SK-MEL-5 (cell line): ENCODE results near the gene MAPK4. TPM values are rescaled to one million over a fixed set of nuclear protein-coding genes. Genes with fewer than 3 reads are reported as not detected.
A peak's percentile ranks its signal among the peaks of the same experiment; 100 is the strongest.
"Not testable (repeated sequence)": the region's sequence is repeated elsewhere in the genome, so short reads cannot be mapped to it uniquely, and the experiment has no call there.

Source experiments
- DNase-seq: peaks from one replicate; pipeline ENCODE4 v3.0.0-alpha.2; 2016; ENCODE audit warnings: low read depth, low spot score
- in situ Hi-C: cut with HindIII; loops from 2 replicates; pipeline ENCODE4 v1.10.0; 2016; ENCODE audit warnings: low sequenced_read_pairs, high pct_unique_total_duplicates, low pct_unique_long_range_greater_than_20kb
- total RNA-seq: library from RNA; depleted of rRNA; stranded (reverse); fragments of >200 nt; shearing (Covaris generic); gene quantifications from 2 replicates; pipeline ENCODE4 v1.2.3, GENCODE V29; 2014

MAPK4 gene
- total RNA-seq, 1 experiment from 2014 or later: 62.4 TPM

- in situ Hi-C loops: no loop called here
- no peak for DNase-seq
These were observed 3.5 kb downstream of the MAPK4 start for GRCh38 chr18:50563376-50563775.

- no peak for DNase-seq
- in situ Hi-C loops: no loop called here
These were observed 10.0 kb downstream of the MAPK4 start for GRCh38 chr18:50569930-50570329.

GRCh38 chr18:50571606-50572005, 11.7 kb downstream of the MAPK4 start:
- DNase-seq: no peak
- in situ Hi-C loops: no loop called here

DNA sequence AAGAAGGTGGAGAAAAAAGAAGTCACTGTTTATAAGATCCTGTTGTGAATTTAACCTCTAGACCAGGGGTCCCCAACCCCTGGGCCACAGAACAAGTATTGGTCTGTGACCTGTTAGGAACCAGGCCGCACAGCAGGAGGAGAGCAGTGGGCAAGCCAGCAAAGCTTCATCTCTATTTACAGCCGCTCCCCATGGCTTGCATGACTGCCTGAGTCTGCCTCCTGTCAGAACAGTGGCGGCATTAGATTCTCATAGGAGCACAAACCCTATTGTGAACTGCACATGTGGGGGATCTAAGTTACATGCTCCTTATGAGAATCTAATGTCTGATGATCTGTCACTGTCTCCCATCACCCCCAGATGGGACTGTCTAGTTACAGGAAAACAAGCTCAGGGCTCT, 13.3 kb downstream of the MAPK4 start:
- in situ Hi-C loops, DNase-seq: not testable (repeated sequence)

DNA sequence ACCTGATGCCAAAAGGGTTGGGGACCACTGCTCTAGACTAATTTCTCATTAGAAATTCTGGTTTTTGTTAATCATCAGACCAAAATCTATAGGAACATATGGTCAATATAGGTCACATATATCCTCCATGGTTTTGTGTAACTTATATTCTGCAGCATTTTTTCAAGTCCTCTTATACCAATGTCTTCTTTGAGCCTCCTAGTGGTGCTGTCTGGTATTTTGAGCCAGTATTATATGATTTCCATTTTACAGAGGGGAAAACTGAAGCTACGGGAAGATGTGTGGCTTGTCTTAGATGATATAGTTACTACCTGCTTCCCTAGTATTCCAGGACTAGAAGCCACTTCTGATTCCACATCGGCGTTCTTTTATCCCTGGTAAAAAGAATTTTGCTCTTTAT, 13.8 kb downstream of the MAPK4 start:
- in situ Hi-C loops: no loop called here
- DNase-seq: peak; percentile 54

DNA sequence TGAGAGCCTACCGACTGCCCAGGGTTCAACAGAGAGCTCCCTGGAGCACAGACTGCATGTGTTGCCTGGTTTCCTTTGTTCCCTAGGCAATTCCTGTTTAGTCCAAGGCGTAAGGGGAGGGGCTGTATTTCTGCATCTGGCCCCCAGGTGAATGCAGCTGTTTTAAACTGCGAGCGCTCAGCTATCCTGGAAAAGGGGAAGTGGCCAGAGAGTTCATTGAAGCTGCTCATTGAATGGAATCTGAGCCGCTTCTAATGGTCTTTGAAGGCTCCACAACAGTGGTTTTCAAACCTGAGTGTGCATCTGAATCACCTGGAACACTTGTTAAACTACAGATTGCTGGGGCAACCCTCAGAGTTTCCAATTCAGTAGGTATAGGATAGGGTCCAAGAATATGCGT, 18.1 kb downstream of the MAPK4 start:
- DNase-seq: no peak
- in situ Hi-C loops: no loop called here

DNA sequence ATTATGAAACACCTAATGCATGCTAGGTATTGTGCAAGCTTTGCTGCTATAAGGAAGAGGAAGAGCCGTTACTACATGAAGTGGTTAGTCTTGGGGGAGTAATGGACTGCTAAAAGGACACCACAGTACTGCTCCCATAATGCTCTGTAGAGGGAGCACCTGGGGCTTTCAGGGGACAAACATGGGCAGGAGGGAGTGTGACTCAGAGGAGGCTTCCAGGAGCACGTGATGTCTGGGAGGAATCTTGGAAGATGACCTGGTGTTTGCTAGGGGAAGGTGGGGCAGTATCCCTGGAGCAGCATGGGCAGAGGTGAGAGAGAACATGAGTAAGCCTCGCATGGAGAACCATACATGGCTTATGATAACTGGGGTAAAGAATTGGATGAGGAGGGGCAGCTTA, 18.8 kb downstream of the MAPK4 start:
- in situ Hi-C loops: no loop called here
- DNase-seq: no peak

DNA sequence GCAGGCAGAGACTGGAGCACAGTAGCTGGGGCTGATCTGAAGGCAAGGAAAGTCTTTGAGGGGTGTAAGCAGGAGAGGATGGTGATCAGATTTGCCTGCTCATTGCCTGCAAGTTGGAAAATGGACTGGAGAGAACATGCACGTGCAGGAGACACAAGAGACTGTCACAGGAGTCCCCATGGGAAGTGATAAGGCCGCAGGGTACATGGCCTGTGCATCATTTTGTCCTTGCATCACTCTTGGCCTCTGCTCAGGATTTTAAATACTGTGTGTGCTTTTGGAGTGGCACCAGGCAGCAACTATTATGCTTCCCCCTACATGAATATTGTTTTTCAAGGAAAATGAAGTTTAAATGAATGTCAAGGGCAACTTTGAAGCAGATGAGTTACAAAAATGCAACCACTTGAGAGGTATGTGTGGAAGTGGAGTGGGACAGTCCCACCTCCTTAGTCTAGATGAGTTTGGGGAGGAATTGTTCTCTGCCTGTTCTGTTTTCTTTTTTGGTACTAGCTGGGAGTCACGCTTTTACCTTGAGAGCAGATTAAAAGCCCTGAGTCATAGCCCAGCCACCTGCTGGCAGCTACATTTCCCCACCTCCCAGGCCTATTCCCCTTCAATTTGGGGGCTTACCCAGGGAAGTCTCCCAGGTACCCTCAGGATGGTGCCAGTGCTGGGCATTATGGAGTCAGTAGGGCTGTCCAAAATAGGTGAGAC, 19.3 kb downstream of the MAPK4 start:
- in situ Hi-C loops: no loop called here
- DNase-seq: no peak

- in situ Hi-C loops: no loop called here
These were observed 21.6 kb downstream of the MAPK4 start for GRCh38 chr18:50581517-50581916.

DNA sequence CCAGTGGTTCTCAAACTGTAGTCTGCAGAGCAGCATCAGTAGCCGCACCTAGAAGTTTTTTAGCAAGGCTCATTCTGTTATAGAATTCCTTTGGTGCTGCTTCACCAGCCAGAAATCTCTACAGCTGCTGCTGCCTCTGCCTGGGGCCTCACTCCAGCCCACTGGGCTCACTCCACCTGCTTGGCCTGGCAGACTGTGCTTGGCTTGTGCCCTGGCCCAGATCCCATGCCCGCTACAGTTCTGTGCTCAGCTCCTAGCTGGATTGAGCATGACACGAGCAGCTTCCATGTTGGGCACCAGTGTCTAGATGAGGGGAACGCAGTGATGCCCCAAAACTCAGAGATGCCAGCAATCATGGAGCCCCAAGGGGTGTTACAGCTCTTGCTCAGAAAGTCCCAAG, 22.6 kb downstream of the MAPK4 start:
- no peak for DNase-seq
- in situ Hi-C loops: no loop called here

More at GRCh38 chr18:50581517-50581916, 21.6 kb downstream of the MAPK4 start:
- no peak for DNase-seq

DNA sequence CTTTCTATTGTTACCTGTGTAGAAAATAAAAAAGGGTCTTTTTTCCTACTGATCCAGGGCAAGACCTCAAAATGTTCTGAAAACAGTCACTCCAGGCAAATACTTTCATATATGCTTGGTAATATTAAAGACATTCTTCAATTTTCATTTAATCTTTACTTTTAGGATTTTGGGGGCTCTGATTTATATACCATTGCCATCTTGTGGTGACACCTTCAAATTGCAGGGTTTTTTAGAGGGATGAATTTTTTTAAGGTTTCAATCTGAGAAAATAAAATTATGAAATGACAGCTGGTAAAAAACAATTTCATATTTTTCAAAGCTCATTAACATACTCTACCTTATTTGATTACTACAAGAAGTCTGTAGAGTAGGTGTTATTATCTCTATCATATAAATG, 26.8 kb downstream of the MAPK4 start:
- in situ Hi-C loops: no loop called here
- DNase-seq: peak; percentile 17

GRCh38 chr18:50590593-50590992, 30.7 kb downstream of the MAPK4 start:
- in situ Hi-C loops: no loop called here
- no peak for DNase-seq

- in situ Hi-C loops: no loop called here
- no peak for DNase-seq
These were observed 34.1 kb downstream of the MAPK4 start for GRCh38 chr18:50594012-50594411.

DNA sequence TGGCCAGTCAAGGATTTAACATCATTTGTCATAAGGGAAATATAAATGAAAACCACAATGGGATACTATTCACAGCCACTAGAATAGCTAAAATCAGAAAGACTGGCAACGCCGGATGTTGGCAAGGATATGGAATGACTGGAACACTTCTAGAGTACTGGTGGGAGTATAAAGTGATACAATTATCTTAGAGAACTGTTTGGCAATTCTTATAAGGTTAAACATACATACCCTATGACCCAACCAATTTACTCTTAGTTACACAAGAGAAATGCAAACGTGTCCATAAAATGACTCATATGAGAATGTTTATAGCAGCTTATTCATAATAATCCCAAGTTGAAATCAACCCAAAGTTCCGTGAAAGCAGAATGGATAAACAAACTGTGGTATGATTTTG, 35.1 kb downstream of the MAPK4 start:
- DNase-seq: no peak
- in situ Hi-C loops: no loop called here

GRCh38 chr18:50602466-50602865, 42.6 kb downstream of the MAPK4 start:
- no peak for DNase-seq

DNA sequence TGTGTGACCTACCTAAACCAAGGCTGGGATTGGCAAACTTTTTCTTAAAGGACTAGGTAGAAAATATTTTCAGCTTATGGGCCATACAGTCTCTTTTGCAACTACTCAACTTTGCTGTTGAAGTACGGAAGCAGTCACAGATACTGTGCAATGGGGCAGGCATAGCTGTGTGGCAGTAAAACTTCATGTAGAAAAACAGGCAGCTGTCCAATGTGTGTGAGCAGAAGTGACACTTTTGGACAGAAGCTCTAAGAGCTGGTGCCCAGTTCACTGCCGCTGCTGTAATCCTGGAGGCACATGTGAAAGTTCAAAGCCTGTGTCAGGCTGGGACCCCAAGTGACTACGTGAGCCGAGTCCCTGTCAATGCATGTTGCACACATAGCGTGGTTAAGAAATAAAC, 46.7 kb downstream of the MAPK4 start:
- in situ Hi-C loops: no loop called here

More at GRCh38 chr18:50602466-50602865, 42.6 kb downstream of the MAPK4 start:
- in situ Hi-C loops: no loop called here

GRCh38 chr18:50607378-50607926, 47.6 kb downstream of the MAPK4 start:
- in situ Hi-C loops: no loop called here
- peak; percentile 50 for DNase-seq

More for the DNA sequence above, 46.7 kb downstream of the MAPK4 start:
- no peak for DNase-seq

DNA sequence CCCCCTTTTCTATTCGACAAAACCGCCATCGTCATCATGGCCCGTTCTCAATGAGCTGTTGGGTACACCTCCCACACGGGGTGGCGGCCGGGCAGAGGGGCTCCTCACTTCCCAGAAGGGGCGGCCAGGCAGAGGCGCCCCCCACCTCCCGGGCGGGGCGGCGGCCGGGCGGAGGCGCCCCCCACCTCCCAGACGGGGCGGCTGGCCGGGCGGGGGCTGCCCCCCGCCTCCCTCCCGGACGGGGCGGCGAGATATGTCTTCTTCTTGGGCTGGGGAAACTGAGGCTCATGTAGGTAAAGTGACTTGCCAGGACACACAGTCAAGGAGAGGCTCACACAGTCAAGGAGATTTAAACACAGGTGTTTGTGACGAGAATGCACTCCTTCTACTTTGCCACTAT, 49.3 kb downstream of the MAPK4 start:
- in situ Hi-C loops, DNase-seq: not testable (repeated sequence)

GRCh38 chr18:50610349-50610748, 50.5 kb downstream of the MAPK4 start:
- peak; percentile 74 for DNase-seq
- in situ Hi-C loops: no loop called here
